GM12878 (cell line): Measurements from ENCODE around the gene TPRX1. TPM values are rescaled to one million over a fixed set of nuclear protein-coding genes. Genes with fewer than 3 reads are reported as not detected.

Experiments used
- ATAC-seq: fragments of 200-7000 bp; cut with Tn5 transposase; 3 replicates; pipeline ENCODE4 v1.9.1; 2020; ENCODE audit warnings: mild to moderate bottlenecking, moderate library complexity
- BruUV-seq: library from RNA; stranded (reverse); fragments of 400-500 nt; replicated peaks from 2 replicates; lab custom pipeline; 2021; lab: Mats Ljungman, UMichigan
- CTCF ChIA-PET: fragments of 300-600 bp; sonication (Branson Sonifier 250); formaldehyde crosslinking; extraction: SDS; loops from one replicate; lab custom pipeline; 2021; ENCODE audit warnings: inconsistent platforms; lab: Yijun Ruan, JAX
- POLR2A ChIA-PET: fragments of 350-600 bp; formaldehyde crosslinking; extraction: SDS; loops from one replicate; lab custom pipeline; 2021; ENCODE audit warnings: inconsistent platforms; lab: Charles Lee
- RAD21 ChIA-PET: fragments of 300-600 bp; sonication (Branson Sonifier 250); formaldehyde crosslinking; loops from one replicate; lab custom pipeline; 2023; ENCODE audit warnings: antibody characterized with exemption; ENCODE audit not compliant: unreplicated experiment; lab: Charles Lee
- SMC1A ChIA-PET: fragments of 300-600 bp; sonication (Branson Sonifier 250); formaldehyde crosslinking; loops from one replicate; lab custom pipeline; 2023; ENCODE audit not compliant: unreplicated experiment, uncharacterized antibody; lab: Charles Lee
- DNase-seq: peaks from one replicate; pipeline ENCODE4 v3.0.0-alpha.2; 2011; ENCODE audit warnings: low read depth, low spot score
- FAIRE-seq: peaks from 3 replicates; lab custom pipeline; 2011; peaks lifted over from hg19 to GRCh38; lab: Jason Lieb, UNC
- H2AFZ ChIP-seq: 2 replicates; pipeline ENCODE4 v1.6.0; 2011; ENCODE audit warnings: low read depth, low read length, control low read depth; ENCODE audit not compliant: control insufficient read depth
- H3K27ac ChIP-seq: 2 replicates; pipeline ENCODE4 v1.5.1; 2011; ENCODE audit warnings: control low read depth; ENCODE audit not compliant: control insufficient read depth, insufficient read depth
- H3K27me3 ChIP-seq, 2 experiments: replicated peaks in 1 of 2; 2 replicates each; pipeline versions ENCODE4 v1.6.0 to v1.6.1; 2011; ENCODE audit warnings: low read length in 1 of 2; ENCODE audit not compliant: control insufficient read depth in 2 of 2, insufficient read depth in 2 of 2
- H3K36me3 ChIP-seq, 2 experiments: 2 replicates each; pipeline ENCODE4 v1.5.1; 2011; ENCODE audit warnings: low read length in 1 of 2; ENCODE audit not compliant: control insufficient read depth in 2 of 2, insufficient read depth in 2 of 2
- H3K4me1 ChIP-seq: 2 replicates; pipeline ENCODE4 v1.6.1; 2011; ENCODE audit warnings: mild to moderate bottlenecking, low read length, moderate library complexity, mixed read lengths; ENCODE audit not compliant: control insufficient read depth, insufficient read depth
- H3K4me2 ChIP-seq: 2 replicates; pipeline ENCODE4 v1.6.0; 2011; ENCODE audit warnings: control low read depth; ENCODE audit not compliant: control insufficient read depth, insufficient read depth
- H3K4me3 ChIP-seq: fragments of 200-600 bp; sonication (generic); 2 replicates; pipeline ENCODE4 v1.5.1; 2016
- H3K79me2 ChIP-seq: 2 replicates; pipeline ENCODE4 v1.6.0; 2011; ENCODE audit warnings: low read length; ENCODE audit not compliant: control insufficient read depth, insufficient read depth
- H3K9ac ChIP-seq: 2 replicates; pipeline ENCODE4 v1.8.0; 2011; ENCODE audit warnings: low read length, control low read depth, mixed read lengths; ENCODE audit not compliant: control insufficient read depth, insufficient read depth
- H3K9me3 ChIP-seq: replicated peaks from 3 replicates; pipeline ENCODE4 v1.5.1; 2011; ENCODE audit warnings: mild to moderate bottlenecking, low read length; ENCODE audit not compliant: control insufficient read depth, insufficient read depth
- H4K20me1 ChIP-seq: 2 replicates; pipeline ENCODE4 v1.6.0; 2011; ENCODE audit not compliant: control insufficient read depth, insufficient read depth
- BCL3 ChIP-seq: IDR thresholded peaks from 2 replicates; pipeline ENCODE4 v1.6.1; 2011; ENCODE audit warnings: borderline replicate concordance, low read depth, mild to moderate bottlenecking, moderate library complexity, low read length; ENCODE audit not compliant: insufficient read depth, poor library complexity, severe bottlenecking
- ZNF592 ChIP-seq: fragments of 450-650 bp; IDR thresholded peaks from 2 replicates; pipeline ENCODE4 v1.6.1; 2017; ENCODE audit warnings: mild to moderate bottlenecking, moderate library complexity
- ZNF687 ChIP-seq: fragments of 450-650 bp; IDR thresholded peaks from 2 replicates; pipeline ENCODE4 v1.6.1; 2017; ENCODE audit warnings: mild to moderate bottlenecking, moderate library complexity
- WGBS: methylation state at CpG from one replicate; pipeline ENCODE4 v1.1.6; 2016; ENCODE audit warnings: low lambda C conversion rate; ENCODE audit not compliant: insufficient replicate concordance, insufficient coverage; ENCODE audit errors: missing lambda C conversion rate; 5-methylcytosine and 5-hydroxymethylcytosine counted together
- in situ Hi-C: fragments of 300-500 bp; cut with MboI; formaldehyde crosslinking; loops from 9 replicates; pipeline ENCODE4 v1.14.3; 2018; ENCODE audit warnings: mixed read lengths
- intact Hi-C: fragments of 100-400 bp; cut with micrococcal nuclease; formaldehyde crosslinking; loops from one replicate; pipeline ENCODE4 v1.14.2; 2022; ENCODE audit not compliant: unreplicated experiment
- polyA plus RNA-seq, 11 experiments: library from polyadenylated mRNA; depleted of rRNA in 4 of 11; unstranded in 6 of 11; stranded (reverse) in 5 of 11; fragments of >200 nt; fragmentation: Nextera tagmentation in 4 of 11; fragmentation: Illumina TruSeq in 1 of 11; extraction: Ambion mirVana in 4 of 11; extraction: Trizol in 1 of 11; gene quantifications; 1 replicate in 1 of 11; 2 replicates in 10 of 11; pipeline versions ENCODE4 v1.2.1 to v1.2.3, GENCODE V29; 2011 to 2016; ENCODE audit warnings: inconsistent platforms in 2 of 11, missing spikeins in 2 of 11, low read depth in 1 of 11
- total RNA-seq, 4 experiments: library from RNA; depleted of rRNA in 3 of 4; stranded (reverse); fragments of >200 nt in 3 of 4; fragmentation: Illumina TruSeq in 1 of 4; extraction: Trizol in 1 of 4; gene quantifications; 2 replicates each; pipeline versions ENCODE4 v1.2.1 to v1.2.3, GENCODE V29; 2013 to 2021

TPRX1 gene
- total and polyA plus RNA-seq, 10 of the 15 experiments (the other 5 are each of a cell fraction or from before 2014, with no cell fraction given): not detected

GRCh38 chr19:47826800-47827199, 22.4 kb upstream of the TPRX1 start:
- H3K79me2 ChIP-seq: no peaks in the 10 kb centered on the region
- H3K9ac ChIP-seq: no peak overlapping the region
- DNase-seq: no peak
- no peaks in the 10 kb centered on the region for H3K36me3 ChIP-seq
- in situ Hi-C loops: no loop called here
- ChIA-PET SMC1A (interaction anchor here (0.6 kb wide), 1 partner anchor 302 kb away, joined by 3 read pairs; no protein-coding TSS in a partner anchor), RAD21 (no interaction called here)
- intact Hi-C loops: no loop called here
- no peaks in the 10 kb centered on the region for H3K4me1 ChIP-seq
- 61% methylated on average over 6 of the region's 6 CpGs for WGBS
- no peaks in the 10 kb centered on the region for H3K9me3 ChIP-seq
- H2AFZ ChIP-seq: no peak overlapping the region
- H3K4me2 ChIP-seq: no peak overlapping the region
- no peak overlapping the region for H3K4me3 ChIP-seq
- no peak overlapping the region for H3K27ac ChIP-seq
- H3K27me3 ChIP-seq: no peaks in the 10 kb centered on the region; a peak in 2 of 4 replicates
- TF ChIP-seq BCL3: no peak
- TF ChIP-seq, all 136 proteins: peak for 0
- no peak for ATAC-seq
- FAIRE-seq: no peak
- POLR2A ChIA-PET: no interaction called here
- BruUV-seq: no TSS peak
- CTCF ChIA-PET: no interaction called here
- H4K20me1 ChIP-seq: no peaks in the 10 kb centered on the region

GRCh38 chr19:47824396-47824795, 20.0 kb upstream of the TPRX1 start:
- FAIRE-seq (no peak), DNase-seq (no peak), ATAC-seq (no peak)
- no peak overlapping the region for H3K4me3 ChIP-seq
- no TSS peak for BruUV-seq
- no peaks in the 10 kb centered on the region for H3K36me3 ChIP-seq
- intact Hi-C loops: no loop called here
- no peak overlapping the region for H3K4me2 ChIP-seq
- ChIA-PET RAD21 (interaction anchor here (0.8 kb wide), 1 partner anchor 15 kb away, joined by 3 read pairs; no protein-coding TSS in a partner anchor), POLR2A (no interaction called here), SMC1A (no interaction called here), CTCF (interaction anchor here (1.0 kb wide), 1 partner anchor 10 kb away, joined by 4 read pairs; no protein-coding TSS in a partner anchor)
- WGBS: 50% methylated on average over 6 of the region's 6 CpGs
- no peaks in the 10 kb centered on the region for H3K79me2 ChIP-seq
- in situ Hi-C loops: no loop called here
- no peaks in the 10 kb centered on the region; a peak in 3 of 4 replicates for H3K27me3 ChIP-seq
- no peaks in the 10 kb centered on the region for H4K20me1 ChIP-seq
- H3K9ac ChIP-seq: no peak overlapping the region
- H3K9me3 ChIP-seq: no peaks in the 10 kb centered on the region
- H3K27ac ChIP-seq: no peak overlapping the region
- peaks cover 4% of the 10 kb centered on the region; the same call in 1 of the 2 replicates for H3K4me1 ChIP-seq
- H2AFZ ChIP-seq: no peak overlapping the region
- no peak for TF ChIP-seq ZNF687
- TF ChIP-seq ZNF592: no peak
